Astrocyte (in vitro differentiated cells and primary cell): Measurements from ENCODE around the gene EOLA1.
"Not testable (repeated sequence)": the region's sequence is repeated elsewhere in the genome, so short reads cannot be mapped to it uniquely, and the experiment has no call there.

Experiments used
- EZH2 ChIP-seq: IDR thresholded peaks from 2 replicates; pipeline ENCODE4 v1.6.1; 2012; ENCODE audit warnings: mild to moderate bottlenecking, low read length, inconsistent platforms; ENCODE audit not compliant: insufficient read depth
- TF ChIP-seq, protein P1 (sequence below): IDR thresholded peaks from 2 replicates; pipeline ENCODE4 v1.5.1; 2011; ENCODE audit warnings: low read depth, mild to moderate bottlenecking, inconsistent platforms, low read length, moderate library complexity; ENCODE audit not compliant: insufficient read depth

DNA sequence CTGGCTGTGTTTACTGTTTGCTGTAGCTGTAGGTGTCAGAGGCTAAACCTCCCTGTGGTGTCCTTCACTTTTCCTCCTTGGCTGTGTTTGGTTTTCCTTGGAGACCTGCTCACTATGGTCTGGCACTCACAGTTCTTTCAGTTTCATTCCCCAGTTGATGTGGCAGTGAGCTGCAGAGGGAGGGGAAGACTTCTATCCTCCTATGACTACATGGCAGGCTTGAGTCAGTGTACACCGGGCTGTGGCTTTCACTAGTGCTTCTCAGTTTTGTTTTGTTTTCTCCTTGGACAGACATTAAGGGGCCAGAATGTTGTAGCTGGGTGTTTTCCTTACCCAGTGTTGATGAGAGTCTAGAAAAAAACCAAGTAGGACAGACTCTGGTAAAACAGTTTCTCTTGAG, 32.6 kb downstream of the EOLA1 start:
- TF ChIP-seq, protein P1, sequence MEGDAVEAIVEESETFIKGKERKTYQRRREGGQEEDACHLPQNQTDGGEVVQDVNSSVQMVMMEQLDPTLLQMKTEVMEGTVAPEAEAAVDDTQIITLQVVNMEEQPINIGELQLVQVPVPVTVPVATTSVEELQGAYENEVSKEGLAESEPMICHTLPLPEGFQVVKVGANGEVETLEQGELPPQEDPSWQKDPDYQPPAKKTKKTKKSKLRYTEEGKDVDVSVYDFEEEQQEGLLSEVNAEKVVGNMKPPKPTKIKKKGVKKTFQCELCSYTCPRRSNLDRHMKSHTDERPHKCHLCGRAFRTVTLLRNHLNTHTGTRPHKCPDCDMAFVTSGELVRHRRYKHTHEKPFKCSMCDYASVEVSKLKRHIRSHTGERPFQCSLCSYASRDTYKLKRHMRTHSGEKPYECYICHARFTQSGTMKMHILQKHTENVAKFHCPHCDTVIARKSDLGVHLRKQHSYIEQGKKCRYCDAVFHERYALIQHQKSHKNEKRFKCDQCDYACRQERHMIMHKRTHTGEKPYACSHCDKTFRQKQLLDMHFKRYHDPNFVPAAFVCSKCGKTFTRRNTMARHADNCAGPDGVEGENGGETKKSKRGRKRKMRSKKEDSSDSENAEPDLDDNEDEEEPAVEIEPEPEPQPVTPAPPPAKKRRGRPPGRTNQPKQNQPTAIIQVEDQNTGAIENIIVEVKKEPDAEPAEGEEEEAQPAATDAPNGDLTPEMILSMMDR: not testable (repeated sequence)
- not testable (repeated sequence) for TF ChIP-seq EZH2
